ENCODE data around the gene OR10A3. TPM values are rescaled to one million over a fixed set of nuclear protein-coding genes. Genes with fewer than 3 reads are reported as not detected.

Gene OR10A3
- polyA plus RNA-seq, 1 donor from 2014 or later = not detected

DNA sequence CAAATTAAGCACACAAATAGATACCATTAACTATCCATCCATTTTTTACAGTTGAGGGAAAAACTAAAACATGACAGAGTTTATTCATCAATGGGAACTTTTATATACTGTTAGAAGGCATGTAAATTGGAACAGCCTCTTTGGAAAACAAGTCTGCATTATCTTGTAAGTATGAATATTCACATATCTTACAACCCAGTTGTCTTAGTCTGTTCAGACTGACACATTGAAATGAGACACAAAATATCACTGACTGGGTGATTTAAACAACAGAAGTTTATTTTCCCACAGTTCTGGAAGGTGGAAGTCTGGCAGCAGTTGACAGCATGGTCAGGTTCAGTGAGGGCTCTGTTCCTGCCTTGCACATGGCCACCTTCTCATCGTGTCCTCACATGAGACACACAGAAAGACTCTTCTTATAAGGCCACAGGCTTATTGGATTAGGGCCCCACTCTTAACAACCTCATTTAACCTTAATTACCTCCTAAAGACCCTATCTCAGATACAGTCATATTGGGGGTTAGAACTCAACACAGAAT lies 40.2 kb upstream of the OR10A3 start:
- Histone ChIP-seq H3K9me3 (ENCODE audit: low read length) (no peaks in the 10 kb centered on the region), H3K36me3 (ENCODE audit: insufficient read depth, low read length) (no peaks in the 10 kb centered on the region), H3K79me2 (replicated peaks; ENCODE audit: insufficient read depth, low read length) (no peaks in the 10 kb centered on the region), H2AFZ (ENCODE audit: low read depth, low read length) (no peak overlapping the region), H3F3A (ENCODE audit: insufficient read depth, low read length, poor library complexity, severe bottlenecking) (no peaks in the 10 kb centered on the region), H3K9me2 (ENCODE audit: insufficient read depth, low read length) (no peaks in the 10 kb centered on the region), H3K9ac (ENCODE audit: low read length) (no peak overlapping the region), H3K4me2 (ENCODE audit: low read length) (no peak overlapping the region), H3K4me3 (ENCODE audit: low read length) (no peak overlapping the region), H3K27ac (ENCODE audit: low read length) (no peak overlapping the region), H3K27me3 (ENCODE audit: insufficient read depth, low read depth, low read length) (no peaks in the 10 kb centered on the region), H4K20me1 (ENCODE audit: insufficient read depth) (no peaks in the 10 kb centered on the region)
- TF ChIP-seq, protein P1, sequence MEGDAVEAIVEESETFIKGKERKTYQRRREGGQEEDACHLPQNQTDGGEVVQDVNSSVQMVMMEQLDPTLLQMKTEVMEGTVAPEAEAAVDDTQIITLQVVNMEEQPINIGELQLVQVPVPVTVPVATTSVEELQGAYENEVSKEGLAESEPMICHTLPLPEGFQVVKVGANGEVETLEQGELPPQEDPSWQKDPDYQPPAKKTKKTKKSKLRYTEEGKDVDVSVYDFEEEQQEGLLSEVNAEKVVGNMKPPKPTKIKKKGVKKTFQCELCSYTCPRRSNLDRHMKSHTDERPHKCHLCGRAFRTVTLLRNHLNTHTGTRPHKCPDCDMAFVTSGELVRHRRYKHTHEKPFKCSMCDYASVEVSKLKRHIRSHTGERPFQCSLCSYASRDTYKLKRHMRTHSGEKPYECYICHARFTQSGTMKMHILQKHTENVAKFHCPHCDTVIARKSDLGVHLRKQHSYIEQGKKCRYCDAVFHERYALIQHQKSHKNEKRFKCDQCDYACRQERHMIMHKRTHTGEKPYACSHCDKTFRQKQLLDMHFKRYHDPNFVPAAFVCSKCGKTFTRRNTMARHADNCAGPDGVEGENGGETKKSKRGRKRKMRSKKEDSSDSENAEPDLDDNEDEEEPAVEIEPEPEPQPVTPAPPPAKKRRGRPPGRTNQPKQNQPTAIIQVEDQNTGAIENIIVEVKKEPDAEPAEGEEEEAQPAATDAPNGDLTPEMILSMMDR (IDR thresholded peaks at IDR 0.05; ENCODE audit: poor library complexity, severe bottlenecking) = no peak
- no peak for TF ChIP-seq MXI1 (conservative IDR thresholded peaks at IDR 0.05; ENCODE audit: poor library complexity, severe bottlenecking)
- no peak for TF ChIP-seq POLR2AphosphoS5 (IDR thresholded peaks at IDR 0.05)
- TF ChIP-seq, protein P2, sequence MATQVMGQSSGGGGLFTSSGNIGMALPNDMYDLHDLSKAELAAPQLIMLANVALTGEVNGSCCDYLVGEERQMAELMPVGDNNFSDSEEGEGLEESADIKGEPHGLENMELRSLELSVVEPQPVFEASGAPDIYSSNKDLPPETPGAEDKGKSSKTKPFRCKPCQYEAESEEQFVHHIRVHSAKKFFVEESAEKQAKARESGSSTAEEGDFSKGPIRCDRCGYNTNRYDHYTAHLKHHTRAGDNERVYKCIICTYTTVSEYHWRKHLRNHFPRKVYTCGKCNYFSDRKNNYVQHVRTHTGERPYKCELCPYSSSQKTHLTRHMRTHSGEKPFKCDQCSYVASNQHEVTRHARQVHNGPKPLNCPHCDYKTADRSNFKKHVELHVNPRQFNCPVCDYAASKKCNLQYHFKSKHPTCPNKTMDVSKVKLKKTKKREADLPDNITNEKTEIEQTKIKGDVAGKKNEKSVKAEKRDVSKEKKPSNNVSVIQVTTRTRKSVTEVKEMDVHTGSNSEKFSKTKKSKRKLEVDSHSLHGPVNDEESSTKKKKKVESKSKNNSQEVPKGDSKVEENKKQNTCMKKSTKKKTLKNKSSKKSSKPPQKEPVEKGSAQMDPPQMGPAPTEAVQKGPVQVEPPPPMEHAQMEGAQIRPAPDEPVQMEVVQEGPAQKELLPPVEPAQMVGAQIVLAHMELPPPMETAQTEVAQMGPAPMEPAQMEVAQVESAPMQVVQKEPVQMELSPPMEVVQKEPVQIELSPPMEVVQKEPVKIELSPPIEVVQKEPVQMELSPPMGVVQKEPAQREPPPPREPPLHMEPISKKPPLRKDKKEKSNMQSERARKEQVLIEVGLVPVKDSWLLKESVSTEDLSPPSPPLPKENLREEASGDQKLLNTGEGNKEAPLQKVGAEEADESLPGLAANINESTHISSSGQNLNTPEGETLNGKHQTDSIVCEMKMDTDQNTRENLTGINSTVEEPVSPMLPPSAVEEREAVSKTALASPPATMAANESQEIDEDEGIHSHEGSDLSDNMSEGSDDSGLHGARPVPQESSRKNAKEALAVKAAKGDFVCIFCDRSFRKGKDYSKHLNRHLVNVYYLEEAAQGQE (IDR thresholded peaks at IDR 0.05; ENCODE audit: borderline replicate concordance) = no peak
- TF ChIP-seq RAD21 (conservative IDR thresholded peaks at IDR 0.05) = no peak
- TF ChIP-seq TAF1 (IDR thresholded peaks at IDR 0.05; ENCODE audit: low read depth) = no peak
- no peak for TF ChIP-seq EZH2 (IDR thresholded peaks at IDR 0.05; ENCODE audit: borderline replicate concordance, insufficient read depth, low read length, poor library complexity, severe bottlenecking)
- TF ChIP-seq SMC3 (conservative IDR thresholded peaks at IDR 0.05; ENCODE audit: poor library complexity) = no peak
- TF ChIP-seq EP300 (conservative IDR thresholded peaks at IDR 0.05; ENCODE audit: poor library complexity, severe bottlenecking) = no peak

DNA sequence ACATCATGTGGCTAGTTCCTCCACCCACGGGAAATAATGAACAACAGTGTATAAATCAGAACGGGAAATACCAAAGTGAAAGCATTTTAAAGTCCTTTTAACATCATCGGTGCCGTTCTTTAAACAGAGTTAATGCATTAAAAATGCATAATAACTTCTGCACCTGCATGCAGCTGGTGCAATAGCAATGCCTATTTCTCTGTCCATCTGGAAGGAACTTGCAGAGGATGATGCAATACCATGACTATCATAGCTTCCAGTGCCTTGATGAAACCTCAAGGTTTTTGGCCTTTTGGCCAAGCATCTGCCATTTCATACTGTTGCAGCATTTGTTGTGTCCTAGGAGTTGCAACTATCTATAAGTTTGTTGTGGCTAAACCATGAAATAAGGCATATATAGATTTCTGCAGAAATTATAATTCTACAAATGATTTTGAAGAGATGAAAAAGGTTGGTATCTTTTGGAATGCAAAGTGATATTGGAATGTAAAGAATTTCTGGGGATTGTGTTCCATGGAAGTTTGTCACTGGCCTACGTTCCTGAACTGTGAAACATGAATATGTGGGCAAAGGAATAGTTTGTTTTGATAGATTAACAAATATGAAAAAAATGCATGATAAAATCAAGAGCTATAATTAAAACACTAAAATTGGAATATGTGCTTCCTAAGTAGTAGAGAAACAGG lies 35.9 kb upstream of the OR10A3 start:
- Histone ChIP-seq H4K20me1 (ENCODE audit: insufficient read depth) (no peaks in the 10 kb centered on the region), H2AFZ (ENCODE audit: low read depth, low read length) (no peak overlapping the region), H3K27me3 (ENCODE audit: insufficient read depth, low read depth, low read length) (no peaks in the 10 kb centered on the region), H3K36me3 (ENCODE audit: insufficient read depth, low read length) (no peaks in the 10 kb centered on the region), H3K79me2 (replicated peaks; ENCODE audit: insufficient read depth, low read length) (no peaks in the 10 kb centered on the region), H3K4me2 (ENCODE audit: low read length) (no peak overlapping the region), H3K9me2 (ENCODE audit: insufficient read depth, low read length) (no peaks in the 10 kb centered on the region), H3K4me3 (ENCODE audit: low read length) (no peak overlapping the region), H3K9ac (ENCODE audit: low read length) (no peak overlapping the region), H3K9me3 (ENCODE audit: low read length) (no peaks in the 10 kb centered on the region), H3F3A (ENCODE audit: insufficient read depth, low read length, poor library complexity, severe bottlenecking) (no peaks in the 10 kb centered on the region), H3K27ac (ENCODE audit: low read length) (no peak overlapping the region)
- TF ChIP-seq TAF1 (IDR thresholded peaks at IDR 0.05; ENCODE audit: low read depth) (no peak), POLR2AphosphoS5 (IDR thresholded peaks at IDR 0.05) (no peak), EP300 (conservative IDR thresholded peaks at IDR 0.05; ENCODE audit: poor library complexity, severe bottlenecking) (no peak), MXI1 (conservative IDR thresholded peaks at IDR 0.05; ENCODE audit: poor library complexity, severe bottlenecking) (no peak), SMC3 (conservative IDR thresholded peaks at IDR 0.05; ENCODE audit: poor library complexity) (no peak), RAD21 (conservative IDR thresholded peaks at IDR 0.05) (no peak), EZH2 (IDR thresholded peaks at IDR 0.05; ENCODE audit: borderline replicate concordance, insufficient read depth, low read length, poor library complexity, severe bottlenecking) (no peak)
- TF ChIP-seq, protein P2 (IDR thresholded peaks at IDR 0.05; ENCODE audit: borderline replicate concordance) = no peak
- TF ChIP-seq, protein P1 (IDR thresholded peaks at IDR 0.05; ENCODE audit: poor library complexity, severe bottlenecking) = no peak

Measured in neural cell (in vitro differentiated cells).